Stimulated activated naive CD8-positive, alpha-beta T cell treated with anti-CD3 and anti-CD28 coated beads, Interleukin-15, Interleukin-2, amounts not matched to agents 100 ng/mL and 50 ng/mL, for 24 hours (primary cell): ENCODE measurements around the gene PRSS12.

Source experiments
- H3K27ac Mint-ChIP-seq: one replicate; pipeline ENCODE4 v1.8.0; 2021; ENCODE audit warnings: mild to moderate bottlenecking, mixed read lengths
- H3K27me3 Mint-ChIP-seq: one replicate; pipeline ENCODE4 v1.8.0; 2021; ENCODE audit warnings: mixed read lengths
- H3K36me3 Mint-ChIP-seq: one replicate; pipeline ENCODE4 v1.8.0; 2021; ENCODE audit warnings: low read depth, mixed read lengths
- H3K4me1 Mint-ChIP-seq: one replicate; pipeline ENCODE4 v1.8.0; 2021; ENCODE audit warnings: low read depth, mixed read lengths
- H3K4me3 Mint-ChIP-seq: one replicate; pipeline ENCODE4 v1.8.0; 2021; ENCODE audit warnings: mild to moderate bottlenecking, mixed read lengths
- H3K9me3 Mint-ChIP-seq: one replicate; pipeline ENCODE4 v1.8.0; 2021; ENCODE audit warnings: mixed read lengths

PRSS12 gene

DNA sequence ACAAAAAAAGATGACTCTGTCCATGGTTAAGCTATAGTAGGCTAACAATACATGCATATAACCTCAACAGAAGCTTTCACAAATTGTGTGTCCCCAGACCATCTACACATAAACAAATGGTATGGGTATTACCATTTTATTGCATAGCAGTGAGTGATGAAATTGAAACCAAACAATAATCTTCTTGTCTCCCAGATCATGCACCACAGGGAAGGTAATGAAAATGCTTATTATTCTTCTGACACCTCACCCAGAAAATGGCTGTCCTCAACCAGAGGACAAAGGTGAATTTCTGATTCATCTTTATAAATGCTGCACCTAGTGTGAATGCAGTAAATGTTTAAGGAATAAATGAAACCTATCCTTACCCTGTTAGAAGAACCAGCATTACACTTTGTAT lies 8.0 kb downstream of the PRSS12 start:
- Mint-ChIP-seq H3K4me3 (no peak overlapping the region), H3K4me1 (no peaks in the 10 kb centered on the region), H3K27ac (no peak overlapping the region), H3K9me3 (no peaks in the 10 kb centered on the region), H3K27me3 (peaks cover 53% of the 10 kb centered on the region), H3K36me3 (no peaks in the 10 kb centered on the region)

DNA sequence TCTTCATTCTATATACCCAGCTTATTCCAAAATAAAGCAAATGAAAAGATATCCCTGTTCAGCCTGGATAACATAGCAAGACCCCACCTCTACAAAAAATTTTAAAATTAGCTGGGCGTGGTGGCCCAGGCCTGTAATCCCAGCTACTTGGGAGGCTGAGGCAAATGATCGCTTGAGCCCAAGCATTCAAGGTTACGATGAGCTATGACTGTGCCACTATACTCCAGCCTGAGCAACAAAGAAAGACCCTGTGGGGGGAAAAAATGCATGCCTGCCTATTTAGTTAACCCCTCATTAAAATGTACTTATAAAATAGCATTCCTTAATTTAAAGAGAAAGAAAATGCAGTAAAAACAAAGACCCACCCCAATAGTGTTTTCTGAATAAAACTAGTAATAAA lies 9.3 kb downstream of the PRSS12 start:
- Mint-ChIP-seq H3K9me3 (no peaks in the 10 kb centered on the region), H3K36me3 (no peaks in the 10 kb centered on the region), H3K4me3 (no peak overlapping the region), H3K4me1 (no peaks in the 10 kb centered on the region), H3K27ac (no peak overlapping the region), H3K27me3 (peaks cover 49% of the 10 kb centered on the region)

DNA sequence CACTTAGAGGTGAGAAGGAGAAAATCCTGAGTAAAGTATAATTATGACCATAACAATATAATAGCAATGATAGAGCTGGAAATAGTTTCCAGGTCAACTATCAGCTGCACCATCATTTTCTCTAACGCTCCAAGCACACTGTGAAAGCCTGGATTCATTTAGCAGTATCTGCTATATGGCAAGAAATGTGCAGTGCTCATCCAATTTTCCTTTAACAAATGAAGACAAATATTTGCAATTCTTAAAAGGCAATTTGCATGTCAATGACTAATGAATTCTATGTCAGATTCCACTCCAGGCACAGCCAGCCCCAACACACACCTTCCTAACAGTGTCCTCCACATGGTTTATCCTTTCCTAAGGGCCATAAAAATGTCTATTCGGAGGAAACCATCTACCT lies 12.7 kb downstream of the PRSS12 start:
- peaks cover 32% of the 10 kb centered on the region for H3K27me3 Mint-ChIP-seq
- no peak overlapping the region for H3K27ac Mint-ChIP-seq
- H3K9me3 Mint-ChIP-seq, result no peaks in the 10 kb centered on the region
- no peaks in the 10 kb centered on the region for H3K36me3 Mint-ChIP-seq
- no peaks in the 10 kb centered on the region for H3K4me1 Mint-ChIP-seq
- no peak overlapping the region for H3K4me3 Mint-ChIP-seq

DNA sequence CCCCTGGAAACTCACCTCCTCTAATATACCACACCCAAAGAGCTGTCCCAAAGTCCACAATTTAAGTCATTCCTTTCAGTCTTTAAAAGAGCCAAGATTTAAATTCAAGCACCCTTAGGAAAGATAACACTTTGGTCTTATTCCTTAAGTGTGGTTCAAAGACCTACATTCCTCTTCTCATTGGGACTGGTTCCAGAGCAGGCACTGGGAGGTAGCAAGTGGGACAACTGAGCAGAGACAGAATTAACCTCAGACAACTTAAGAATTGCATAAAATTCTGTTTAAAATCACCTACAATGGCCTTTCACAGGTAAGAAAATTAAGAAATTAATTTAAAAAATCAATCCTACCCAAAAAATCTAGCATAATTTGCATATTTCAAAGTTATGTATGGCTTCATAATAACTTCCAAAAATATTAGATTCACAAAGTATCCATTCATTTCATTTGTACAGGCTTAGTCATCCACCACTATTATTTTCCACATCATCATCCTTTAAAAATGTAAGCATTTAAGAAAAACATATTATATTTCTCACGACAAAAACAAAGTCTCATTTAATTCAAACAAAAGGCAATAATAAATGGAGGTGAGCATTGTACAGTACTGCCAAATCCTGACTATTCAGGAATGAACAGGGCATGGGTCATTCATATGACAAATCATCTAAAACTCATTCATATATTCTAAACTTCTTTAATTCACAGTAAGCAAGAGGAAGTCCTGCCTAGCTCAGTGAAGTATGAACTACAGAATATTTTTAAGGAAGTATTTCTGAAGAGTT lies 13.6 kb downstream of the PRSS12 start:
- no peak overlapping the region for H3K27ac Mint-ChIP-seq

DNA sequence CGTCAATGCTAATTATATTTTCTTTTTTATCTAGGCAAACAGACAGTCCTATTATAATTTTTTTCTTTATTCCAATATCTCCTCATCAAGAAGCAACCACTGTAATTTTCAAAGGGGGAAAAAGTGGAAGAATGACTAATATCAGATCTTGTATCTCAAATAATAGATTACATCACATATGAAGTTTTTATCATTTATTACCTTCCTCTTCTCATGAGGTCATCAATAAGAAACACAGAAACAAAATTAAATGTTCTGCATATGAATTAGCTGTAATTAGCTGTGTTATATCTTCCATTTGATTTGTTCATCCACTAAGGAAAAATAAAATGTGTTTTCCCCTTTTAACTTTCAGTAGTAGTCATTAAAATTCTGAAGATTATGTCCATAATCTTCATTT lies 14.3 kb downstream of the PRSS12 start:
- Mint-ChIP-seq H3K36me3 (no peaks in the 10 kb centered on the region), H3K9me3 (no peaks in the 10 kb centered on the region), H3K27me3 (peaks cover 27% of the 10 kb centered on the region), H3K27ac (no peak overlapping the region), H3K4me1 (no peaks in the 10 kb centered on the region), H3K4me3 (no peak overlapping the region)

More for the DNA sequence above, 13.6 kb downstream of the PRSS12 start:
- H3K9me3 Mint-ChIP-seq, result no peaks in the 10 kb centered on the region
- peaks cover 27% of the 10 kb centered on the region for H3K27me3 Mint-ChIP-seq
- H3K4me1 Mint-ChIP-seq, result no peaks in the 10 kb centered on the region
- H3K4me3 Mint-ChIP-seq, result no peak overlapping the region
- H3K36me3 Mint-ChIP-seq, result no peaks in the 10 kb centered on the region

DNA sequence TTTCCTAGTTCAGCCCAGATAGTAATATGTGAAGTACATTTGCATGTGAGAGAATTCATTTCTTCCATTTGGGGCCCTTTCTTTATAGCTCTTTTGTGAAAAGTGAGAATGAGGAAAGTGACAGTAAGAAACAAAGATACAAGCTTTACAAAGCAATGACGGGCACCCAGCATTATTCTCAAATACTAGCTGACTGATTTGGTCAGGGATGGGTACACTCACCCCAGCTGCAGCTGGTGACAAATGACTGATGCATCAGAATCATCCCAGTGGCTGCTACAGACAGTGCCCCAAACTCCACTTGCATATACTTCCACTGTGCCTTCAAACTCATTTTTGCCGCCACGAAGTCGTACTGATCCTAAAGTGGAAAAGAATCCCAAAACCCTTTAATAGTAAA lies 14.8 kb downstream of the PRSS12 start:
- peaks cover 23% of the 10 kb centered on the region for H3K27me3 Mint-ChIP-seq
- H3K4me3 Mint-ChIP-seq, result no peak overlapping the region
- H3K4me1 Mint-ChIP-seq, result no peaks in the 10 kb centered on the region
- no peaks in the 10 kb centered on the region for H3K36me3 Mint-ChIP-seq
- H3K9me3 Mint-ChIP-seq, result no peaks in the 10 kb centered on the region
- H3K27ac Mint-ChIP-seq, result no peak overlapping the region

DNA sequence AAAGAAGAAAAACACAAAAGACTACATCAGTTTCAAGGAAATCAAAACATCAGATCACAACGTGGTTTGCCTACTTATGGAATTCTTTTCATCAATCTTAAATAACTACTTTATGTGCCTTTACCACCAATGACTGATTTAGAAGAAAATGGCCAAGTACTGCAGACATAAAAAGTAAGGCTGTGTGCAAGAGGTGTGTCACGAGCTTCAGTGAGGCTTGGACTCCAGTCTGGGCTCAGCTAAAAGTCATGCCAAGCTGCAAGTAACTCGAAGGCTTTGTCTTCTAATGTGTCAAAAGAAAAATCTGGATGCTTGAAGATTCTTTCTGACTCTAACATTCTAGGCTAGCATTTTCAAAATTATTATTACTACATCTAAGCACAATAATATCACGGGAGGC lies 17.0 kb downstream of the PRSS12 start:
- Mint-ChIP-seq H3K4me1 (no peaks in the 10 kb centered on the region), H3K4me3 (no peak overlapping the region), H3K27me3 (peaks cover 15% of the 10 kb centered on the region), H3K9me3 (no peaks in the 10 kb centered on the region), H3K36me3 (no peaks in the 10 kb centered on the region), H3K27ac (no peak overlapping the region)

DNA sequence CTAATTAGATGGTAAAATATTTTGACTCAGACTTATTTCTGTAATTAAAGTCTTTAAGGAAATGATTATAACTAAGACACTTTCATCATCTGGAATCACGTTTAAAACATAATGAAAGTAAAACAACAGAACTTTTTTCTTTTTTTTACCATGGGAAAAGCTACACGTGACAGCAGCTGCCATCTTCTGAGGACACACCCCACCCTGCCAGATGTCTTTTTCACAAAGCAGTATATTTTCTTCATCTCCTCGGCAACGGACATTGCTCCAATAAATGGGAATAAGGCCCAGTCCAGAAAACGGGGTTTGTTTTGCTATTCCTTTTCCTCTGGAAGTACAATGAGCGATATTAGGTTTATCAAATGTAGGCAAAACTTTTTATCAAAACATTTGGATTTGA lies 17.5 kb downstream of the PRSS12 start:
- H3K27ac Mint-ChIP-seq, result no peak overlapping the region
- H3K9me3 Mint-ChIP-seq, result no peaks in the 10 kb centered on the region
- H3K4me3 Mint-ChIP-seq, result no peak overlapping the region
- no peaks in the 10 kb centered on the region for H3K4me1 Mint-ChIP-seq
- H3K36me3 Mint-ChIP-seq, result no peaks in the 10 kb centered on the region
- peaks cover 14% of the 10 kb centered on the region for H3K27me3 Mint-ChIP-seq

DNA sequence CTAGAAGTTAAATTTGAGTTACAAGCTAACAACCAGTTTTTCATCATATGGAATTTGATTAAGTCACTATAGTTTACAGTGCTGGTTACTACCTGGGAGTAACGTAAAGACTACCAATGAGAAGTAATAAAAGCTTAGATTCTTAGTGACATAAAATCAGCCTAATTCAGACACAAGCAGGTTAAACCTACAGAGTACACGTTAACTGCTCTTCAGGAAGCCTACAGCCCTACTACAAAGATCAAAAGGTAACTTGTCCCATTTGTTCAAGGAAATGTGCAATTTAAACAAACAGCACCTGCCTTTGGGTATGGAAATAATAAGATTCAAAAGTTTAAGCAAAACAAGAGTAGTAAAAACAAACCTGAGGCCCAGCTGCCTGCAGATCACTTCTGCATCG lies 21.5 kb downstream of the PRSS12 start:
- no peak overlapping the region for H3K4me3 Mint-ChIP-seq
- H3K36me3 Mint-ChIP-seq, result no peaks in the 10 kb centered on the region
- H3K27me3 Mint-ChIP-seq, result no peaks in the 10 kb centered on the region

DNA sequence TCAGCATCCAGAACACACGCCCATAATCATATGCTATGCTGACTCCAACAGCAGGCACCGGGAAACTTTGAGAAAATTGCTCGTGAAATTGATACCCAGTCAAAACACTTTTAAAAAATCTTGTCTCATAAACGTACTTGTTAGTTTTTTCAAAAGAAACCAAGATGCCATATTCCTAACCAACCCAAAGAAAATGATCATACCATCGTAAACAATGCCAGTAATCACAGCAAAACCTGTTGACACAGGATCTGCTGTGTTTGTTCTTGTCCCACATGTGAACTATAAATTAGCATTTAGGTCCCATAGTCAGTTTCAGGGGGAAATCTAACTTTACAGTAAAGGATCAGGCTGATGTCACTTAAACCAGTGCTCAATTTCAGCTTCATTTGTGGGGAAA lies 23.0 kb downstream of the PRSS12 start:
- Mint-ChIP-seq H3K27me3 (no peaks in the 10 kb centered on the region), H3K4me3 (no peak overlapping the region), H3K36me3 (no peaks in the 10 kb centered on the region), H3K4me1 (no peaks in the 10 kb centered on the region), H3K27ac (no peak overlapping the region), H3K9me3 (no peaks in the 10 kb centered on the region)

More for the DNA sequence above, 21.5 kb downstream of the PRSS12 start:
- Mint-ChIP-seq H3K4me1 (no peaks in the 10 kb centered on the region), H3K9me3 (no peaks in the 10 kb centered on the region), H3K27ac (no peak overlapping the region)

DNA sequence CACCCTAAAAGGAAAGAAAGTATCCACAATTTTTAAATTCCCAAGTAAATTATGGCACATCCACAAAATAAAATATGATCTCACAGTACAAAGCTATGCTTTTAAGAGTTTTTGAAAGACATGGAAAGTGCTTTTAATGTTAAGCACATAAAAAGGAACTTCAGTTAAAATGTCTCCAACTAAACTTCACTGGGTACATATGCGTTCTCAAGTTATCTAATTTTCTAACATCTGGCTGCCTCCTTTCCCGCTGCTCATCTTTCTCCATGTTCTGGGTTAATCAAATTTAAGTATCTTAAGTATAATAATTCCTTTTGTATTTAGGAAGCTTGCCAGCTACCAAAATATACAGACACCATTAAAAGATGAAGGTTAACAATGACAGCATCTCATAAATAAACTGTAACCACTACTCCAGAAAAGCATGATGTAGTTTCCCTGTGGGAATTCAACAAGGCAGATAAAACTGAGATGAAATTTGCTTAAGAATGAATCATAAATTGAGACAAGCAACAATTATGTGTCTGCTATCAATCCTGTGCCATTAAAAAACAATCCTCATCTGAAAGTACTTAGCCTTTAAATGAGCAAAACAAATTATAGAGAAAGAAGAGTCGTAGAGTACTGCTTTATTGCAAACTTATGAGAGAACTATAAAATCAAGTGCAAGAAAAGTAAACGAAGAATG lies 25.1 kb downstream of the PRSS12 start:
- no peaks in the 10 kb centered on the region for H3K36me3 Mint-ChIP-seq
- H3K9me3 Mint-ChIP-seq, result no peaks in the 10 kb centered on the region
- no peak overlapping the region for H3K27ac Mint-ChIP-seq
- H3K27me3 Mint-ChIP-seq, result peaks cover 6% of the 10 kb centered on the region
- no peak overlapping the region for H3K4me3 Mint-ChIP-seq
- no peaks in the 10 kb centered on the region for H3K4me1 Mint-ChIP-seq

DNA sequence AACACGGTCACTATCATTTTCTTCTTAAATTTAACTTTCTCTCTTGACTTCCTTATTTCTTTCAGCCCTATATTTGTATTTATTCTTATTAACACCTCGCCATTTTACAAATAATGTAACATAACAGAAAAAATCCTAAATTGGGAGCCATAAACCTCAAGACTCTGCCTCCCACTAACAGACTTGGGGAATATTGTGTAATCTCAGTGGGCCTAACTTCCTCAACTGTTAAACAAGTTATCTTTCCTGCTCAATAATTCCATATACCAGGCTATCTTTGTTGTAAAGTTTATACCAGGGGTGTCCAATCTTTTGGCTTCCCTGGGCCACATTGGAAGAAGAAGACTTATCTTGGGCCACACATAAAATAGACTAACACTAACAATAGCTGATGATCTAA lies 26.2 kb downstream of the PRSS12 start:
- Mint-ChIP-seq H3K4me1 (no peaks in the 10 kb centered on the region), H3K27ac (no peak overlapping the region), H3K36me3 (no peaks in the 10 kb centered on the region), H3K9me3 (no peaks in the 10 kb centered on the region), H3K27me3 (peaks cover 10% of the 10 kb centered on the region), H3K4me3 (no peak overlapping the region)

DNA sequence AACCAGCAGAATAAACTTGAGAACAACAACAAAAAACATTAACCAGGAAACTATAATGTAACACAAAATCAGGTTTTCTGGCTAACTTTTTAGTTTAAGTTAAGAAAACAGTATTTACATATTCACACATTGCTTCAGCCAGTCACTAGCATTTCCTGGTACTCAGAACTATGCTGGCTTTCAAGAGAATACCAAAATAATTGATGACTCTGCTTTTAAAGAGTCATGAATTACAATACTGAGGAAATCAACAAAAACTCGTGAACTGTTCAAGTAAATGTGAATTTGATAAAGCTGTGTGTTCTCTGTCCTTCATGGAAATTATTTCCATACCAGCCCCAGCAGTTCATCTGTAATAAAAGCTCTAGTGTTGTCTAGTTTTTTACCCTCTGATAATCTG lies 27.4 kb downstream of the PRSS12 start:
- no peaks in the 10 kb centered on the region for H3K4me1 Mint-ChIP-seq
- H3K4me3 Mint-ChIP-seq, result no peak overlapping the region
- no peaks in the 10 kb centered on the region for H3K9me3 Mint-ChIP-seq
- peaks cover 16% of the 10 kb centered on the region for H3K27me3 Mint-ChIP-seq
- H3K36me3 Mint-ChIP-seq, result no peaks in the 10 kb centered on the region
- no peak overlapping the region for H3K27ac Mint-ChIP-seq

DNA sequence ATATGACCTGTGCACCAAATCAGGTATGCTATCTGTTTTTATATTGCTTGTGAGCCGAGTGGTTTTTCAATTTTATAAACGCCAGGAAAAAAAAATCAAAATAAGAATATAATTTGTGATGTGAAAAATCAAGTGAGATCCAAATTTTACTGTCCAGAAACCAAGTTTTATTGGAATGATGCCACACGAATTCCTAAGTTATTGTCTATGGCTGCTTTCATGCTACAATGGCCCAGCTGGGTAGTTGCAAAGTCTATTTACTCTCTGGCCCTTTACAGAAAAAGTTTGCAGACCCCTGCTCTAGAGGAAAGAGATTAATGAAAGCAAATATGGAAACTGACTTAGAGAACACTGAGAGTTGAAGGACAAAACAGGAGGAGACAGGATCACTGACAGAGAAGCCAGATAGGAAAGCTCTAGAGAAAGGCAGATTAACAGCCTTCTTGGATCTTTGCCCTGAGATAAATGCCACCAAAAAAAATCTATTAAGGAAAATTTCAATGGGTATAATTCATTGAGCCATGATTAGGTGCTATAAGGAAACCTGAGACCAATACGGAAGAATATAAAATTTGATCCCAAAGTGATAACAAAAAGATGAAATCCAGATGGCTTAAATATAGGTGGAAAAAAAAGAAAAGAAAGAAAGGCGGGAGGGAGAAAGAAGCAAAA lies 29.8 kb downstream of the PRSS12 start:
- no peaks in the 10 kb centered on the region for H3K4me1 Mint-ChIP-seq
- no peak overlapping the region for H3K27ac Mint-ChIP-seq
- H3K27me3 Mint-ChIP-seq, result peaks cover 36% of the 10 kb centered on the region
- H3K36me3 Mint-ChIP-seq, result no peaks in the 10 kb centered on the region
- H3K9me3 Mint-ChIP-seq, result no peaks in the 10 kb centered on the region
- no peak overlapping the region for H3K4me3 Mint-ChIP-seq

DNA sequence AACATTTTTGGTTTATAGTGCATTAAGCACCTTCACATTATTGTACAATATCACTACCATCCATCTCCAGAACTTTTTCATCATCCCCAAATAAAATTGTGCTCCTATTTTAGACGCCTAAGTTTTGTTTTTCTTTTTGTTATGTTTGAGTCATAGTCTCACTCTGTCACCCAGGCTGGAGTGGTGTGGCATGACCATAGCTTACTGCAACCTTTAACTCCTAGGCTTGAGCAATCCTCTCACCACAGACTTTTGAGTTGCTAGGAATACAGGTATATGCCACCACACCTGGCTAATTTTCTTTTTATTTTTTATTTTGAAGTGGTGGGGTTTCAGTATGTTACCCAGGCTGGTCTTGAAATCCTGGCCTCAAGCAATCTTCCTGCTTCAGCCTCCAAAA lies 33.9 kb downstream of the PRSS12 start:
- Mint-ChIP-seq H3K27ac (no peak overlapping the region), H3K4me3 (no peak overlapping the region), H3K27me3 (peaks cover 47% of the 10 kb centered on the region), H3K36me3 (no peaks in the 10 kb centered on the region), H3K9me3 (no peaks in the 10 kb centered on the region), H3K4me1 (no peaks in the 10 kb centered on the region)
